Activated CD8-positive, alpha-beta T cell treated with anti-CD3 and anti-CD28 coated beads, Interleukin-2, amount 10 ng/mL, durations not matched to agents 7 days and 5 days (primary cell): ENCODE data around the gene MGRN1. TPM values are rescaled to one million over a fixed set of nuclear protein-coding genes. Genes with fewer than 3 reads are reported as not detected.

Experiments
- ATAC-seq: fragments of 150-1000 bp; cut with Tn5 transposase; one replicate; pipeline ENCODE4 v1.10.0; 2021; ENCODE audit warnings: moderate library complexity
- CTCF ChIA-PET: fragments of 350-600 bp; sonication (Branson Sonifier 250); formaldehyde crosslinking; loops from one replicate; lab custom pipeline; 2021; ENCODE audit warnings: antibody characterized with exemption; lab: Charles Lee
- POLR2A ChIA-PET: fragments of 350-600 bp; sonication (Branson Sonifier 250); formaldehyde crosslinking; loops from one replicate; lab custom pipeline; 2021; ENCODE audit warnings: antibody characterized with exemption; lab: Charles Lee
- DNase-seq: peaks from one replicate; pipeline ENCODE4 v3.0.0-alpha.2; 2020
- H3K27ac Mint-ChIP-seq: one replicate; pipeline ENCODE4 v1.8.0; 2021; ENCODE audit warnings: mild to moderate bottlenecking, mixed read lengths
- H3K27me3 Mint-ChIP-seq: one replicate; pipeline ENCODE4 v1.8.0; 2021; ENCODE audit warnings: low read depth, mixed read lengths
- H3K36me3 Mint-ChIP-seq: one replicate; pipeline ENCODE4 v1.8.0; 2021; ENCODE audit warnings: low read depth, mixed read lengths
- H3K4me1 Mint-ChIP-seq: one replicate; pipeline ENCODE4 v1.8.0; 2021; ENCODE audit warnings: low read depth, mixed read lengths
- H3K4me3 Mint-ChIP-seq: one replicate; pipeline ENCODE4 v1.8.0; 2021; ENCODE audit warnings: mild to moderate bottlenecking, mixed read lengths
- H3K9me3 Mint-ChIP-seq: one replicate; pipeline ENCODE4 v1.8.0; 2022; ENCODE audit warnings: mixed read lengths; ENCODE audit not compliant: insufficient read depth
- total RNA-seq, 2 experiments: library from RNA; stranded (reverse); gene quantifications; one replicate each; pipeline ENCODE4 v1.2.3, GENCODE V29; 2021

The MGRN1 gene
- total RNA-seq, 2 experiments from 2014 or later = 77.3 to 80.6 TPM

- Mint-ChIP-seq H3K27ac (no peak overlapping the region), H3K9me3 (no peaks in the 10 kb centered on the region), H3K27me3 (no peaks in the 10 kb centered on the region), H3K4me3 (no peak overlapping the region), H3K36me3 (no peaks in the 10 kb centered on the region), H3K4me1 (no peaks in the 10 kb centered on the region)
- ChIA-PET POLR2A (no interaction called here), CTCF (no interaction called here)
- no peak for ATAC-seq
- DNase-seq = no peak
Measured at GRCh38 chr16:4593086-4593485, 31.5 kb upstream of the MGRN1 start.

GRCh38 chr16:4594433-4595410 lies 29.9 kb upstream of the MGRN1 start:
- H3K4me1 Mint-ChIP-seq = no peaks in the 10 kb centered on the region
- H3K9me3 Mint-ChIP-seq = no peaks in the 10 kb centered on the region
- ChIA-PET POLR2A (no interaction called here), CTCF (interaction anchor here (1.2 kb wide), 1 partner anchor 9 kb away, joined by 4 read pairs; no protein-coding TSS in a partner anchor)
- H3K36me3 Mint-ChIP-seq = no peaks in the 10 kb centered on the region
- H3K27ac Mint-ChIP-seq = no peak overlapping the region
- DNase-seq (no peak), ATAC-seq (no peak)
- H3K4me3 Mint-ChIP-seq = no peak overlapping the region
- no peaks in the 10 kb centered on the region for H3K27me3 Mint-ChIP-seq

- ChIA-PET CTCF (no interaction called here), POLR2A (interaction anchor here (0.6 kb wide), 1 partner anchor 188 kb away, joined by 4 read pairs; no protein-coding TSS in a partner anchor)
- peaks cover 3% of the 10 kb centered on the region for H3K27me3 Mint-ChIP-seq
- H3K9me3 Mint-ChIP-seq = no peaks in the 10 kb centered on the region
- no peak overlapping the region for H3K27ac Mint-ChIP-seq
- no peak for ATAC-seq
- no peak overlapping the region for H3K4me3 Mint-ChIP-seq
- H3K4me1 Mint-ChIP-seq = no peaks in the 10 kb centered on the region
- H3K36me3 Mint-ChIP-seq = no peaks in the 10 kb centered on the region
- no peak for DNase-seq
Measured at GRCh38 chr16:4597174-4597573, 27.5 kb upstream of the MGRN1 start.

GRCh38 chr16:4599037-4599436 lies 25.6 kb upstream of the MGRN1 start:
- POLR2A ChIA-PET = no interaction called here
- no peak overlapping the region for H3K4me3 Mint-ChIP-seq
- no peaks in the 10 kb centered on the region for H3K9me3 Mint-ChIP-seq
- H3K27ac Mint-ChIP-seq = no peak overlapping the region
- no peaks in the 10 kb centered on the region for H3K4me1 Mint-ChIP-seq
- ATAC-seq (no peak), DNase-seq (no peak)
- CTCF ChIA-PET = interaction anchor here (0.8 kb wide), 1 partner anchor 13 kb away, joined by 3 read pairs; no protein-coding TSS in a partner anchor
- no peaks in the 10 kb centered on the region for H3K36me3 Mint-ChIP-seq
- H3K27me3 Mint-ChIP-seq = peaks cover 3% of the 10 kb centered on the region

GRCh38 chr16:4599545-4599944 lies 25.1 kb upstream of the MGRN1 start:
- Mint-ChIP-seq H3K36me3 (no peaks in the 10 kb centered on the region), H3K27ac (no peak overlapping the region), H3K4me3 (no peak overlapping the region), H3K9me3 (no peaks in the 10 kb centered on the region), H3K27me3 (peaks cover 3% of the 10 kb centered on the region), H3K4me1 (no peaks in the 10 kb centered on the region)
- POLR2A ChIA-PET = no interaction called here
- DNase-seq (no peak), ATAC-seq (no peak)
- CTCF ChIA-PET = interaction anchor here (0.8 kb wide), 1 partner anchor 14 kb away, joined by 3 read pairs; no protein-coding TSS in a partner anchor

GRCh38 chr16:4601036-4601863 lies 23.4 kb upstream of the MGRN1 start:
- POLR2A ChIA-PET = no interaction called here
- Mint-ChIP-seq H3K36me3 (no peaks in the 10 kb centered on the region), H3K27me3 (peaks cover 3% of the 10 kb centered on the region), H3K4me3 (no peak overlapping the region), H3K9me3 (no peaks in the 10 kb centered on the region), H3K4me1 (no peaks in the 10 kb centered on the region), H3K27ac (no peak overlapping the region)
- DNase-seq = no peak
- ATAC-seq = no peak
- CTCF ChIA-PET = no interaction called here

GRCh38 chr16:4601864-4602186 lies 22.8 kb upstream of the MGRN1 start:
- Mint-ChIP-seq H3K27ac (no peak overlapping the region), H3K4me3 (no peak overlapping the region), H3K9me3 (no peaks in the 10 kb centered on the region), H3K36me3 (no peaks in the 10 kb centered on the region), H3K4me1 (no peaks in the 10 kb centered on the region), H3K27me3 (peaks cover 3% of the 10 kb centered on the region)
- DNase-seq = no peak
- ChIA-PET POLR2A (no interaction called here), CTCF (no interaction called here)
- no peak for ATAC-seq

- Mint-ChIP-seq H3K4me1 (no peaks in the 10 kb centered on the region), H3K27ac (no peak overlapping the region), H3K36me3 (no peaks in the 10 kb centered on the region), H3K9me3 (no peaks in the 10 kb centered on the region), H3K4me3 (no peak overlapping the region), H3K27me3 (peaks cover 3% of the 10 kb centered on the region)
- no peak for ATAC-seq
- POLR2A ChIA-PET = no interaction called here
- no peak for DNase-seq
- CTCF ChIA-PET = interaction anchor here (1.5 kb wide), 1 partner anchor 17 kb away, joined by 4 read pairs; no protein-coding TSS in a partner anchor
Measured at GRCh38 chr16:4602331-4602730, 22.3 kb upstream of the MGRN1 start.

- Mint-ChIP-seq H3K4me1 (no peaks in the 10 kb centered on the region), H3K4me3 (no peak overlapping the region), H3K9me3 (no peaks in the 10 kb centered on the region), H3K27ac (no peak overlapping the region), H3K36me3 (no peaks in the 10 kb centered on the region), H3K27me3 (peaks cover 3% of the 10 kb centered on the region)
- DNase-seq (no peak), ATAC-seq (no peak)
- POLR2A ChIA-PET = no interaction called here
- CTCF ChIA-PET = interaction anchor here (1.5 kb wide), 1 partner anchor 18 kb away, joined by 4 read pairs; no protein-coding TSS in a partner anchor
Measured at GRCh38 chr16:4603624-4604170, 20.9 kb upstream of the MGRN1 start.

GRCh38 chr16:4604401-4604800 lies 20.2 kb upstream of the MGRN1 start:
- POLR2A ChIA-PET = no interaction called here
- ATAC-seq = no peak
- no peak for DNase-seq
- CTCF ChIA-PET = no interaction called here
- Mint-ChIP-seq H3K4me1 (no peaks in the 10 kb centered on the region), H3K27ac (no peak overlapping the region), H3K9me3 (no peaks in the 10 kb centered on the region), H3K36me3 (no peaks in the 10 kb centered on the region), H3K4me3 (no peak overlapping the region), H3K27me3 (peaks cover 3% of the 10 kb centered on the region)

GRCh38 chr16:4606354-4606753 lies 18.3 kb upstream of the MGRN1 start:
- Mint-ChIP-seq H3K27ac (no peak overlapping the region), H3K9me3 (no peaks in the 10 kb centered on the region), H3K4me3 (no peak overlapping the region), H3K36me3 (no peaks in the 10 kb centered on the region), H3K4me1 (no peaks in the 10 kb centered on the region), H3K27me3 (peaks cover 3% of the 10 kb centered on the region)
- ChIA-PET POLR2A (no interaction called here), CTCF (no interaction called here)
- DNase-seq = no peak
- no peak for ATAC-seq
